ENCODE data around the gene SAMD13. TPM values are rescaled to one million over a fixed set of nuclear protein-coding genes. Genes with fewer than 3 reads are reported as not detected.

SAMD13 gene
- total RNA-seq, 2 experiments from 2014 or later = 0.67 to 1.2 TPM

DNA sequence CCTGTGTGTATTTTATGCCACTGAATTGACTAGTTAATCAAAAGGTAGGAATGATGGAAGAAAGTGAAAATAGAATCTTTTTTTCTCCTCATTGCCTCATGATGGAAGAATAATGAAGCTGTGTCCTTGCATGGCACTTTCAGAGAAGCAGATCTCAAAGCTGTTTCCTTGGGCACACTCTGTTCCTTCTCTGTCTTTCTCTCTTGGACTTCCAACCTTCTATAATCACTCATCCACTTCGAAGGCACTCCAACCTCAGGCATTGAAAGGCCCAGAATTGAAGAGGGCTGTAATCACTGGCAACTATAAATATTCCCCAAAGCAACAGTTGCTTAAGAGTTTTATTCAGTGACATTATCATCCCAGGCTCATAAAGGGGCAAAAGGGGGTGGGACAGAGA, 65.7 kb downstream of the SAMD13 start:
- TF ChIP-seq, protein P1, sequence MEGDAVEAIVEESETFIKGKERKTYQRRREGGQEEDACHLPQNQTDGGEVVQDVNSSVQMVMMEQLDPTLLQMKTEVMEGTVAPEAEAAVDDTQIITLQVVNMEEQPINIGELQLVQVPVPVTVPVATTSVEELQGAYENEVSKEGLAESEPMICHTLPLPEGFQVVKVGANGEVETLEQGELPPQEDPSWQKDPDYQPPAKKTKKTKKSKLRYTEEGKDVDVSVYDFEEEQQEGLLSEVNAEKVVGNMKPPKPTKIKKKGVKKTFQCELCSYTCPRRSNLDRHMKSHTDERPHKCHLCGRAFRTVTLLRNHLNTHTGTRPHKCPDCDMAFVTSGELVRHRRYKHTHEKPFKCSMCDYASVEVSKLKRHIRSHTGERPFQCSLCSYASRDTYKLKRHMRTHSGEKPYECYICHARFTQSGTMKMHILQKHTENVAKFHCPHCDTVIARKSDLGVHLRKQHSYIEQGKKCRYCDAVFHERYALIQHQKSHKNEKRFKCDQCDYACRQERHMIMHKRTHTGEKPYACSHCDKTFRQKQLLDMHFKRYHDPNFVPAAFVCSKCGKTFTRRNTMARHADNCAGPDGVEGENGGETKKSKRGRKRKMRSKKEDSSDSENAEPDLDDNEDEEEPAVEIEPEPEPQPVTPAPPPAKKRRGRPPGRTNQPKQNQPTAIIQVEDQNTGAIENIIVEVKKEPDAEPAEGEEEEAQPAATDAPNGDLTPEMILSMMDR (IDR thresholded peaks at IDR 0.05) = no peak
- H3K4me1 Mint-ChIP-seq (ENCODE audit: low read depth) = peaks cover 11% of the 10 kb centered on the region
- ChIA-PET CTCF (no interaction called here), POLR2A (no interaction called here)
- no peak for DNase-seq
- no peaks in the 10 kb centered on the region for H3K9me3 Mint-ChIP-seq
- H3K36me3 Mint-ChIP-seq (ENCODE audit: low read depth) = no peaks in the 10 kb centered on the region
- no peaks in the 10 kb centered on the region for H3K27me3 Mint-ChIP-seq
- no peak overlapping the region for H3K4me3 Mint-ChIP-seq
- intact Hi-C loops (cut with micrococcal nuclease) = no loop called here
- H3K27ac Mint-ChIP-seq = no peak overlapping the region
- no peak for ATAC-seq

DNA sequence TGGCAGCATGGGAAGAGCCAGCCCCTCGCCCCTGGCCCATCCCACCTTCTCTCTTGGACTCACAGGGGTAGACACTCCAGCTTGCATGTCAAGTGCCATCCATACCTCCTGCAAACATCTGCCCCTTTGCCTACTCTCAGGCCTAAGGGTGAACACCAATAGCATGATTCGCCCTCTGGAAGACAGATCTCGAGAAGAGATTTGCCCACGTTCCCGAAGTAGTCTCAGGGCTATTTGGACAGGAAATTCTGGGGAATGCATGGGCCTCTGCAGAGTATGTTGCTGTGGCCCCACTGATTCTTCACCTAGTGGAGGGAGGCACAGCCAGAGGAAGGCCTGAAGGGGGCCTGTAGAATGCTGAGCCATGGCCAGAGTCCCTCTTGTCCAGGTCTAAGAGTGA, 66.9 kb downstream of the SAMD13 start:
- TF ChIP-seq, protein P1 (IDR thresholded peaks at IDR 0.05) = no peak

DNA sequence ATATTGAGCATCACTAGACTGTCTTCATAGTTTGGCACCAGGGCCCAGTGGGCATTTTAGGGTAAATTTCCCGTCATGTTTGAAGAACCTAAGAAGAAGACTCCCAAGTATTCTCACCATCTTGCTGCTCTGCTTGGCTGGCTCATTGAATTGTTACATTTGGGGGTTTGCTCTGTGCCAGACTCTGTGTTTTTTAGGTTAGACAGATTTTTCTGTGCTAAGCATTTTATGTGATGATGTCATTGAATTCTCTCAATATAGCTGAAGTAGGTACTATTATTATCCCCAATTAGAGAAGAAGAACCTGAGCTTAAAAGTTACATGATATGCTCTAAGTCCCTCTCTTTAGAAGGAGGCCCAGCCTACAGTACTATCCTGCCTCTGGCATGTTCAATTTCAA, 68.8 kb downstream of the SAMD13 start:
- Mint-ChIP-seq H3K9me3 (no peaks in the 10 kb centered on the region), H3K36me3 (ENCODE audit: low read depth) (no peaks in the 10 kb centered on the region), H3K4me1 (ENCODE audit: low read depth) (peaks cover 7% of the 10 kb centered on the region), H3K27ac (no peak overlapping the region), H3K4me3 (no peak overlapping the region), H3K27me3 (no peaks in the 10 kb centered on the region)
- CTCF ChIA-PET = interaction anchor here (1.5 kb wide), 1 partner anchor 10 kb away, joined by 3 read pairs; no protein-coding TSS in a partner anchor
- TF ChIP-seq, protein P1 (IDR thresholded peaks at IDR 0.05) = no peak
- ATAC-seq (no peak), DNase-seq (no peak)
- intact Hi-C loops (cut with micrococcal nuclease) = no loop called here
- POLR2A ChIA-PET = no interaction called here

More for the DNA sequence above, 66.9 kb downstream of the SAMD13 start:
- no peak overlapping the region for H3K27ac Mint-ChIP-seq
- ATAC-seq (no peak), DNase-seq (no peak)
- no peaks in the 10 kb centered on the region for H3K36me3 Mint-ChIP-seq (ENCODE audit: low read depth)
- H3K9me3 Mint-ChIP-seq = no peaks in the 10 kb centered on the region
- intact Hi-C loops (cut with micrococcal nuclease) = no loop called here
- ChIA-PET CTCF (no interaction called here), POLR2A (no interaction called here)
- peaks cover 9% of the 10 kb centered on the region for H3K4me1 Mint-ChIP-seq (ENCODE audit: low read depth)
- H3K4me3 Mint-ChIP-seq = no peak overlapping the region
- H3K27me3 Mint-ChIP-seq = no peaks in the 10 kb centered on the region

DNA sequence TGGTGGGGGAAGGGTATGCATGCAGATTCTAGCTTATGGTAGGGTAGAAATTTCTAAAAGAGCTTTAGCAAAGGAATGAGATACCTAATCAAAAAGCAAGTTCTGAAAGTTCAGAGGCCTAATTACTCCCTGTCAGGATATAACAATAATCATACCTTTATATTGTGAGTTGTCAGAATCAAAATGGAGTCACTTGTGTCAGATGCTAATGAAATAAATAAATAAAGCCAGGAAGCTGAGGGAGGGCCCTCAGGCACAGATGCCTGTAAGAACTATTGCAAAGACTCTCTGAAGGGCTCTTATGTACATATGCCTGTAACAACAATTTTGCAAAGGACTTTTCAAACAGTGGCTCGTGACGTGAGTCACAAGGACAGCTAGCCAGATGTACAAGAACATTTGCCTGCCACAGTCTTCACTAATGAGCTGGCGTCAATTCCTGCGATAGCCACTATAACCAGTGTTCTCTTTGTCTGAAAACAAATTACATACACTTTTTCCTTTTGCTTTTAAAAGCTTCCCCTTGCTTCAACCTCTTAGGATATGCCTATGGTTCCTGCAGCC, 69.4 kb downstream of the SAMD13 start:
- no peaks in the 10 kb centered on the region for H3K9me3 Mint-ChIP-seq
- ATAC-seq (no peak), DNase-seq (no peak)
- no peaks in the 10 kb centered on the region for H3K27me3 Mint-ChIP-seq
- ChIA-PET CTCF (interaction anchor here (1.5 kb wide), 1 partner anchor 10 kb away, joined by 3 read pairs; no protein-coding TSS in a partner anchor), POLR2A (no interaction called here)
- H3K27ac Mint-ChIP-seq = no peak overlapping the region
- TF ChIP-seq, protein P1 (IDR thresholded peaks at IDR 0.05) = no peak
- H3K4me3 Mint-ChIP-seq = no peak overlapping the region
- H3K4me1 Mint-ChIP-seq (ENCODE audit: low read depth) = peaks cover under 1% of the 10 kb centered on the region
- no peaks in the 10 kb centered on the region for H3K36me3 Mint-ChIP-seq (ENCODE audit: low read depth)
- intact Hi-C loops (cut with micrococcal nuclease) = no loop called here

DNA sequence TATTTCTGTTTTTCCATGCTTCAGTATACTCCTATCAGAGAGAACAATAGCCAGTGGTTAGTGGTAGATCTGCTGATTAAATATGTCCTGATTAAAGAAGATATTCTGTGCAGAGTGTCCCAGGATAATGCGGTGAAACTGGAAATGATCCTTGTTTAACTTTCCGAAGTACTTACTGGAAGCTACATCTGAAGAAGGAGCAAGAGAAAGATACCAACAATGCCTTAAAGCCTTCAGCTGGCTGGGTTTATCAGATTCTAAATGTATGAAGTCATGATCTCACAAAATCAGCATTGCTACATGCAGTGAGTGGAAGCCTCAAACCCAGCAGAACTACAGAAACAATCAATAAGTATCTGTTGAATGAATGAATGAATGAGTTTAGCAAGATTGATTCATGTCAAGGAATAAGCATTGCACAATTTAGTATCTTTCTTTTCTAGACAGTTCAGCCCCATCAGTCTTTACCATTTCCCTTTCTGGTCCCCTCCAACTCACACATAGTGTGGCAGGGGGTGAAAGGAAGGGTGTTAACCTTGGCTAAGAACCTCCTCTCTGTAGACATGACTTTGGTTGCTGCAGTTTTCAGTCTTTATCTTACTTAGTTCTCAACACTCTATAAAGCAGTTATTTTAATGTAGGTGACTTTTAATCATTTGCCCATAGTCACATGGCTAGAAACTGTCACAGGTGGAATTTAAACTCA, 72.1 kb downstream of the SAMD13 start:
- ATAC-seq = no peak
- CTCF ChIA-PET = no interaction called here
- no peaks in the 10 kb centered on the region for H3K9me3 Mint-ChIP-seq

More for the DNA sequence above, 72.1 kb downstream of the SAMD13 start:
- no peak overlapping the region for H3K27ac Mint-ChIP-seq
- no peaks in the 10 kb centered on the region for H3K4me1 Mint-ChIP-seq (ENCODE audit: low read depth)
- H3K27me3 Mint-ChIP-seq = no peaks in the 10 kb centered on the region
- H3K4me3 Mint-ChIP-seq = no peak overlapping the region
- TF ChIP-seq, protein P1 (IDR thresholded peaks at IDR 0.05) = no peak
- POLR2A ChIA-PET = no interaction called here
- no peak for DNase-seq
- no peaks in the 10 kb centered on the region for H3K36me3 Mint-ChIP-seq (ENCODE audit: low read depth)
- intact Hi-C loops (cut with micrococcal nuclease) = no loop called here
